Psoas muscle (tissue), 8 donors: Measurements from ENCODE around the gene RFT1. TPM values are rescaled to one million over a fixed set of nuclear protein-coding genes. Genes with fewer than 3 reads are reported as not detected.

Experiments used
- ATAC-seq, 4 donors: fragments of 200-7000 bp; cut with Tn5 transposase; one replicate each; pipeline ENCODE4 v1.9.1; 2020; ENCODE audit warnings: moderate library complexity in 3 of 4, mild to moderate bottlenecking in 2 of 4
- DNase-seq, 2 donors: peaks; one replicate each; pipeline ENCODE4 v3.0.0-alpha.2; 2020
- H3K27ac ChIP-seq: fragments of 200-600 bp; one replicate; pipeline ENCODE4 v1.8.0; 2022
- H3K27me3 ChIP-seq, 3 donors: fragments of 200-600 bp in 1 of 3; one replicate each; pipeline versions ENCODE4 v1.6.1 to v1.8.0; 2013 to 2022; ENCODE audit warnings: low read length in 2 of 3, mild to moderate bottlenecking in 2 of 3, moderate library complexity in 1 of 3; ENCODE audit not compliant: insufficient read depth in 3 of 3
- H3K36me3 ChIP-seq, 2 donors: fragments of 200-600 bp in 1 of 2; one replicate each; pipeline versions ENCODE4 v1.6.1 to v1.8.0; 2013 to 2022; ENCODE audit warnings: low read depth in 1 of 2, mild to moderate bottlenecking in 1 of 2, moderate library complexity in 1 of 2; ENCODE audit not compliant: insufficient read depth in 1 of 2
- H3K4me1 ChIP-seq: fragments of 200-600 bp; one replicate; pipeline ENCODE4 v1.8.0; 2022
- H3K4me3 ChIP-seq: fragments of 200-600 bp; one replicate; pipeline ENCODE4 v1.8.0; 2022; ENCODE audit warnings: mild to moderate bottlenecking
- H3K9me3 ChIP-seq: fragments of 200-600 bp; one replicate; pipeline ENCODE4 v1.8.0; 2022
- WGBS, 3 donors: extraction: QIAGEN DNeasy Blood & Tissue Kit; methylation state at CpG; one replicate each; pipeline versions ENCODE4 v1.1.6 to v1.1.7; 2013; 5-methylcytosine and 5-hydroxymethylcytosine counted together
- intact Hi-C, 2 donors: fragments of 100-400 bp; cut with DNase I; formaldehyde crosslinking; loops; one replicate each; pipeline versions ENCODE4 v1.11.0 to v1.14.2; 2022
- polyA plus RNA-seq, 3 donors: library from polyadenylated mRNA; stranded (reverse); fragments of 200-250 nt; gene quantifications; one replicate each; pipeline ENCODE4 v1.2.3, GENCODE V29; 2013
- total RNA-seq, 4 donors: library from RNA; stranded (reverse); fragmentation: NEBNext Ultra II Directional in 2 of 4; extraction: Animal tissue kit (Norgen Biotek cat#: 25700) in 2 of 4; gene quantifications; one replicate each; pipeline versions ENCODE4 v1.2.1 to v1.2.4, GENCODE V29; 2021 to 2023
- TF ChIP-seq, protein P1 (sequence below): fragments of 200-600 bp; IDR thresholded peaks from one replicate; pipeline ENCODE4 v1.8.0; 2022; ENCODE audit warnings: antibody characterized with exemption
- donor health status: healthy with polysubstance abuse.
- donor health status: DM: no; HTN: no; CAD: no; lungs with moderate emphysema.
- donor health status: Bipolar disorder and iron deficiency.
- donor health status: healthy.
- donor health status: DM: yes; HTN: yes; CAD: no.
- donor health status: DM: no; HTN: no; CAD: no.
- donor health status: DM: no; HTN: no; CAD: no.
- donor health status: DM: yes; HTN: yes; CAD: no.

Gene RFT1
- total and polyA plus RNA-seq, 7 donors = 5.4 to 13.2 (median 6.9) TPM

DNA sequence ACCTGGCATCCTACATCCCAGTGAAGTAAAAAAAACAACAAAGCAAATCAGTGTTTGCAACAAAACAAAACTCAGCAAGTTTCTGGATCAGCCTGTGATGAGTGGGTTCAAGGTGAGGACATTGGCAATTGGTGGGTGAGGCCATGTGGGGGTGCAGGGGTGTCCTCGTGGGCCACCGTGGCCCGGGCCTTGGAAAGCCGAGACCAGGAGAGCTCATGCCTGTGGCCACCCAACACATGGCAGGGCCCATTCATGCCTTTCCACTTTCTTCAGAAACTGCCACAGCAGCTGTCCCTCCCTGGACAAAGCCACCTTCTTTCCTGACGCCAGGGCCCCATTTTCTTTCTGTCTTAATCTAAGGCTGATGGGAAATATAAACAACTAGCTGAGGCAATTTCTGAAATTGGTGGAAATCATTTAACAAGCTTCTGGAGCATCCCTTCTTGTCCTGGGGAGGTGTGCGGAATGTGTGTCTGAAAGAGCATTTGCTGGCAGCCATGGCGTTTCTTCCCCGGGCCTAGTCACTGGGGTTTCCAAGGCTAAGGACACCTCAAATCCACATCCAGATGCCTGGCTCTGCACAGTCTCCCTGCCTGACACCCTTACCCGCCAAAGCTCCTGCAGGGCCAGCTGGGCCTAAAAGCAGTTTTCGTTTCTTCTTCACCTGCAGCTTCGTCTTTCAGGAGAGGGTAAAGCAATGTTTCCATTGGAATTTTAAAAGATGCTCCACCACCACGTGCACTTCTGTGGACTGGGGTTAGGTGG, 50.3 kb downstream of the RFT1 start:
- Histone ChIP-seq H3K36me3 (no peaks in the 10 kb centered on the region), H3K9me3 (no peaks in the 10 kb centered on the region), H3K4me3 (no peak overlapping the region), H3K27ac (no peak overlapping the region), H3K4me1 (no peaks in the 10 kb centered on the region), H3K27me3 (no peaks in the 10 kb centered on the region)
- no peak for DNase-seq
- intact Hi-C loops = no loop called here
- WGBS, 3 donors = 88 to 91% (median 91%) methylated on average over 12 of the region's 12 CpGs
- TF ChIP-seq, protein P1, sequence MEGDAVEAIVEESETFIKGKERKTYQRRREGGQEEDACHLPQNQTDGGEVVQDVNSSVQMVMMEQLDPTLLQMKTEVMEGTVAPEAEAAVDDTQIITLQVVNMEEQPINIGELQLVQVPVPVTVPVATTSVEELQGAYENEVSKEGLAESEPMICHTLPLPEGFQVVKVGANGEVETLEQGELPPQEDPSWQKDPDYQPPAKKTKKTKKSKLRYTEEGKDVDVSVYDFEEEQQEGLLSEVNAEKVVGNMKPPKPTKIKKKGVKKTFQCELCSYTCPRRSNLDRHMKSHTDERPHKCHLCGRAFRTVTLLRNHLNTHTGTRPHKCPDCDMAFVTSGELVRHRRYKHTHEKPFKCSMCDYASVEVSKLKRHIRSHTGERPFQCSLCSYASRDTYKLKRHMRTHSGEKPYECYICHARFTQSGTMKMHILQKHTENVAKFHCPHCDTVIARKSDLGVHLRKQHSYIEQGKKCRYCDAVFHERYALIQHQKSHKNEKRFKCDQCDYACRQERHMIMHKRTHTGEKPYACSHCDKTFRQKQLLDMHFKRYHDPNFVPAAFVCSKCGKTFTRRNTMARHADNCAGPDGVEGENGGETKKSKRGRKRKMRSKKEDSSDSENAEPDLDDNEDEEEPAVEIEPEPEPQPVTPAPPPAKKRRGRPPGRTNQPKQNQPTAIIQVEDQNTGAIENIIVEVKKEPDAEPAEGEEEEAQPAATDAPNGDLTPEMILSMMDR = no peak
- ATAC-seq = no peak

DNA sequence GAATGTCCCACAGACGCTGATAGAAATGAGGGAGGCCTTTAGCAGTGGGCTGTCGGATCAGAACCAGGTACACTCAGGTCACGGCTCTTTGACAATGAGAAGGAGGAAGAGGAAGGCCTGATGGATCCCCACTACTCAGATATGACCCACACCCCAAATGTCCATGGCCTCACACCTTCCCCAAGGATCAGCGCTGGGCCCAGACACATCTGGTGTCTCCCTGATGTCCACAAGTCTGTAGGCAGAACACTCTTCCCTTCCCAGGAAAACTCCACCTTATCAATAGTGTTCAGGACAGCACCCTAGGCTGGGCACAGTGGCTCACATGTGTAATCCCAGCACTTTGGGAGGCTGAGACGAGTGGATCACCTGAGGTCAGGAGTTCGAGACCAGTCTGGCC, 51.1 kb downstream of the RFT1 start:
- H3K4me1 ChIP-seq = no peaks in the 10 kb centered on the region
- no peak for ATAC-seq
- no peaks in the 10 kb centered on the region for H3K27me3 ChIP-seq
- H3K36me3 ChIP-seq = no peaks in the 10 kb centered on the region
- 91 to 97% (median 96%) methylated on average over 6 of the region's 6 CpGs for WGBS, 3 donors
- no peak overlapping the region for H3K4me3 ChIP-seq
- DNase-seq = no peak
- H3K9me3 ChIP-seq = no peaks in the 10 kb centered on the region
- intact Hi-C loops = no loop called here
- no peak overlapping the region for H3K27ac ChIP-seq
- TF ChIP-seq, protein P1 = no peak

DNA sequence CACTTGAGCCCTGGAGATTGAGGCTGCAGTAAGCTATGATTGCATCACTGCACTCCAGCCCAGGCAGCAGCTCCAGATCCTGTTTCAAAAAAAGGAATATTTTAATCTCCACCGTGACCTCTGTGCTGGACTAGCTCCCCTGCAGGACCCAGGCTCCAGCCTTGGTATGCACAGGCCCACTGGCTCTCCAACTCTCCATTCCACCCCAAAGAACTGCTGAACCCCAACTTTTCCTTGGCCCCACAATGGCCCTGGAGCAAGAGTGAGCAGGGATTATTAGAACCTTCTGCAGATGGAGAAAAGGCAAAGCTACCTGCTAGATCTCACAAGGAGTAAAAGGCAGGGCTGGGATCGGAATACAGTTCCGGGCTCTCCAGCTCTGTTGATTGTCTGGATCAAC, 51.6 kb downstream of the RFT1 start:
- Histone ChIP-seq H3K27me3 (no peaks in the 10 kb centered on the region), H3K9me3 (no peaks in the 10 kb centered on the region), H3K27ac (no peak overlapping the region), H3K4me1 (no peaks in the 10 kb centered on the region), H3K4me3 (no peak overlapping the region), H3K36me3 (no peaks in the 10 kb centered on the region)
- TF ChIP-seq, protein P1 = no peak
- no peak for DNase-seq
- no peak for ATAC-seq
- WGBS, 3 donors = 84 to 87% (median 84%) methylated on average over 3 of the region's 3 CpGs
- intact Hi-C loops = no loop called here

DNA sequence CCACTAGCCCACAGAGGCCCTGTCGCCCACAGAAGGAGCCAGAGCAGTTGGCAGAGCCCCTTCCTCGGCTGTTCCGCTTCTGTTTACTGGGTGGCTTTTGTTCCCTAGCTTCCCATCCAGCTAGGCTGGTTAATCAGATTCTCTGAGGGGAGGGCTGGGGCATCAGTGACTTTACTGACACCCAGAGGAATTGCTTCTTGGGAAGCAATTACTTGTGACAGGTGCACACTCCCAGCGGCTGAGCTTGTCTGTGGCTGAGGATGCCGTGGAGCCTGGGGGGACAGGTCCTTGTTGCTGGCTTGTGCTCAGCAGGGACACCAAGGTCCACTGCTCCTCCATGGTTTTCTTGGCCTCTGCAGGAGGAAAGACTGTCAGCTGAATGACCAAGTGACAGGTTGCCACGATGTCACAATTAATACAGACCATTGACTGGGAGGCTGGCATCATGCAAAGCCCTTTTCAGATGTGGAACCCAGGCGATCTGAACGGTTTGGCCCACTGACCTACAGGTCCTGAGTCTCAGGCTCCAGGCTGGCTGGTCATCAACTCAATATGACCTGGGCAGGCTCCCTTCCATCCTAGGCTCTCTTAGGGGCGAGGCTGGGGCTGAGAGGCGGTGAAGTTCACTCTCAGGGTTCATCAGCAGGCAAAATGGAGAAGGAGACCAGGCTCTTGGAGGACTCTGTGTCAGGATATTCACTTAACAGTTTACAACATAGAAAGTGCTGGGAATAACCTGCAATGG, 52.6 kb downstream of the RFT1 start:
- no peak overlapping the region for H3K27ac ChIP-seq
- DNase-seq (no peak), ATAC-seq (no peak)
- no peaks in the 10 kb centered on the region for H3K36me3 ChIP-seq
- H3K27me3 ChIP-seq = no peaks in the 10 kb centered on the region
- peaks cover 6% of the 10 kb centered on the region for H3K4me1 ChIP-seq
- no peaks in the 10 kb centered on the region for H3K9me3 ChIP-seq
- 81 to 91% (median 84%) methylated on average over 10 of the region's 10 CpGs for WGBS, 3 donors
- TF ChIP-seq, protein P1 = no peak
- H3K4me3 ChIP-seq = no peak overlapping the region
- intact Hi-C loops = no loop called here
